Astrocyte (in vitro differentiated cells and primary cell): ENCODE data around the gene MTNR1A. TPM values are rescaled to one million over a fixed set of nuclear protein-coding genes. Genes with fewer than 3 reads are reported as not detected.

Experiments used
- DNase-seq: peaks from one replicate; pipeline ENCODE4 v3.0.0-alpha.2; 2010; ENCODE audit warnings: low read depth
- FAIRE-seq: peaks from 2 replicates; lab custom pipeline; 2011; peaks lifted over from hg19 to GRCh38; lab: Jason Lieb, UNC
- H2AFZ ChIP-seq: 2 replicates; pipeline ENCODE4 v1.6.0; 2012; ENCODE audit warnings: low read depth, low read length, inconsistent platforms
- H3K27ac ChIP-seq: 2 replicates; pipeline ENCODE4 v1.5.1; 2011; ENCODE audit warnings: low read depth, low read length, inconsistent platforms
- H3K27me3 ChIP-seq: 2 replicates; pipeline ENCODE4 v1.6.0; 2011; ENCODE audit warnings: low read length, inconsistent platforms; ENCODE audit not compliant: insufficient read depth
- H3K36me3 ChIP-seq: 2 replicates; pipeline ENCODE4 v1.5.1; 2011; ENCODE audit warnings: low read length, inconsistent platforms; ENCODE audit not compliant: insufficient read depth
- H3K4me1 ChIP-seq: 2 replicates; pipeline ENCODE4 v1.5.1; 2011; ENCODE audit warnings: low read length, inconsistent platforms; ENCODE audit not compliant: insufficient read depth
- H3K4me2 ChIP-seq: 2 replicates; pipeline ENCODE4 v1.6.0; 2012; ENCODE audit warnings: low read length, inconsistent platforms
- H3K4me3 ChIP-seq: 2 replicates; pipeline ENCODE4 v1.5.1; 2011; ENCODE audit warnings: low read depth, mild to moderate bottlenecking, low read length, inconsistent platforms; ENCODE audit not compliant: insufficient read depth
- H3K79me2 ChIP-seq: 2 replicates; pipeline ENCODE4 v1.6.0; 2012; ENCODE audit warnings: mild to moderate bottlenecking, low read length, inconsistent platforms; ENCODE audit not compliant: insufficient read depth
- H3K9ac ChIP-seq: 2 replicates; pipeline ENCODE4 v1.6.0; 2012; ENCODE audit warnings: mild to moderate bottlenecking, low read length, inconsistent platforms
- H3K9me3 ChIP-seq: 2 replicates; pipeline ENCODE4 v1.5.1; 2012; ENCODE audit warnings: low read depth, mild to moderate bottlenecking, low read length, inconsistent platforms; ENCODE audit not compliant: insufficient read depth
- H4K20me1 ChIP-seq: 2 replicates; pipeline ENCODE4 v1.6.0; 2012; ENCODE audit warnings: low read length, inconsistent platforms; ENCODE audit not compliant: insufficient read depth
- H3K27ac Mint-ChIP-seq: one replicate; pipeline ENCODE4 v1.8.0; 2021; ENCODE audit warnings: mild to moderate bottlenecking, mixed read lengths; ENCODE audit not compliant: unreplicated experiment
- H3K27me3 Mint-ChIP-seq: one replicate; pipeline ENCODE4 v1.8.0; 2021; ENCODE audit warnings: low read depth, mixed read lengths; ENCODE audit not compliant: unreplicated experiment
- H3K36me3 Mint-ChIP-seq: one replicate; pipeline ENCODE4 v1.8.0; 2021; ENCODE audit warnings: low read depth, mixed read lengths; ENCODE audit not compliant: unreplicated experiment
- H3K4me1 Mint-ChIP-seq: one replicate; pipeline ENCODE4 v1.8.0; 2021; ENCODE audit warnings: low read depth, mixed read lengths; ENCODE audit not compliant: unreplicated experiment
- H3K4me3 Mint-ChIP-seq: one replicate; pipeline ENCODE4 v1.8.0; 2021; ENCODE audit warnings: mild to moderate bottlenecking, moderate library complexity, mixed read lengths; ENCODE audit not compliant: unreplicated experiment
- H3K9me3 Mint-ChIP-seq: one replicate; pipeline ENCODE4 v1.8.0; 2021; ENCODE audit warnings: mild to moderate bottlenecking, mixed read lengths; ENCODE audit not compliant: unreplicated experiment
- EZH2 ChIP-seq: IDR thresholded peaks from 2 replicates; pipeline ENCODE4 v1.6.1; 2012; ENCODE audit warnings: mild to moderate bottlenecking, low read length, inconsistent platforms; ENCODE audit not compliant: insufficient read depth
- total RNA-seq: library from RNA; stranded (reverse); gene quantifications from 2 replicates; pipeline ENCODE4 v1.2.1, GENCODE V29; 2021
- TF ChIP-seq, protein P1 (sequence below): IDR thresholded peaks from 2 replicates; pipeline ENCODE4 v1.5.1; 2011; ENCODE audit warnings: low read depth, mild to moderate bottlenecking, inconsistent platforms, low read length, moderate library complexity; ENCODE audit not compliant: insufficient read depth

MTNR1A gene
- total RNA-seq, 1 donor from 2014 or later: 0.34 TPM

DNA sequence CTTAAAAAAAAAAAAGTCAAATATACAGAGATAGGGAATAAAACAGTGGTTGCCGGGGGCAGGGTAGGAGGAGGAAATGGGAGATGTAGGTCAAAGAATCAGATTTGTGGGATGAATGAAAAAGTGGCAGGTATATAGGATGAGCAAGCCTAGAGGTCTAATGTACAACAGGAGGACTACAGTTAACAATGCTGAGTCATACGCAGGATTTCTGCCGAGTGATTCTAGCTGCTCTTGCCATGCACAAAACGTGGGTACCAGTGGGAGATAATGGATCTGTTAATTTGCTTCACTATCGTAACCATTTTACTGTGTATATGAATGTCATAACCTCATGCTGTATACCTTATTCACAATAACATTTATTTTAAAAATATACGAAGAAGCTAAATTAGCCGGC is 10.7 kb upstream of the MTNR1A start:
- Mint-ChIP-seq H3K9me3 (no peaks in the 10 kb centered on the region), H3K4me3 (no peak overlapping the region), H3K27me3 (no peaks in the 10 kb centered on the region), H3K4me1 (peaks cover 6% of the 10 kb centered on the region), H3K27ac (no peak overlapping the region), H3K36me3 (peaks cover 2% of the 10 kb centered on the region)
- Histone ChIP-seq H3K4me3 (no peak overlapping the region), H3K4me1 (no peaks in the 10 kb centered on the region), H3K9me3 (no peaks in the 10 kb centered on the region), H4K20me1 (no peaks in the 10 kb centered on the region), H3K27me3 (no peaks in the 10 kb centered on the region), H3K9ac (no peak overlapping the region), H3K79me2 (no peaks in the 10 kb centered on the region), H3K27ac (no peak overlapping the region), H3K4me2 (no peak overlapping the region), H3K36me3 (no peaks in the 10 kb centered on the region), H2AFZ (no peak overlapping the region)
- no peak for FAIRE-seq
- TF ChIP-seq EZH2: no peak
- TF ChIP-seq, protein P1, sequence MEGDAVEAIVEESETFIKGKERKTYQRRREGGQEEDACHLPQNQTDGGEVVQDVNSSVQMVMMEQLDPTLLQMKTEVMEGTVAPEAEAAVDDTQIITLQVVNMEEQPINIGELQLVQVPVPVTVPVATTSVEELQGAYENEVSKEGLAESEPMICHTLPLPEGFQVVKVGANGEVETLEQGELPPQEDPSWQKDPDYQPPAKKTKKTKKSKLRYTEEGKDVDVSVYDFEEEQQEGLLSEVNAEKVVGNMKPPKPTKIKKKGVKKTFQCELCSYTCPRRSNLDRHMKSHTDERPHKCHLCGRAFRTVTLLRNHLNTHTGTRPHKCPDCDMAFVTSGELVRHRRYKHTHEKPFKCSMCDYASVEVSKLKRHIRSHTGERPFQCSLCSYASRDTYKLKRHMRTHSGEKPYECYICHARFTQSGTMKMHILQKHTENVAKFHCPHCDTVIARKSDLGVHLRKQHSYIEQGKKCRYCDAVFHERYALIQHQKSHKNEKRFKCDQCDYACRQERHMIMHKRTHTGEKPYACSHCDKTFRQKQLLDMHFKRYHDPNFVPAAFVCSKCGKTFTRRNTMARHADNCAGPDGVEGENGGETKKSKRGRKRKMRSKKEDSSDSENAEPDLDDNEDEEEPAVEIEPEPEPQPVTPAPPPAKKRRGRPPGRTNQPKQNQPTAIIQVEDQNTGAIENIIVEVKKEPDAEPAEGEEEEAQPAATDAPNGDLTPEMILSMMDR: no peak
- DNase-seq: no peak

- H3K4me2 ChIP-seq: no peak overlapping the region
- no peak overlapping the region for H2AFZ ChIP-seq
- no peaks in the 10 kb centered on the region for H3K4me1 ChIP-seq
- H3K9me3 ChIP-seq: no peaks in the 10 kb centered on the region
- FAIRE-seq (no peak), DNase-seq (no peak)
- Mint-ChIP-seq H3K27ac (no peak overlapping the region), H3K4me1 (peaks cover 2% of the 10 kb centered on the region), H3K27me3 (no peaks in the 10 kb centered on the region), H3K9me3 (peaks cover 2% of the 10 kb centered on the region), H3K36me3 (peaks cover 2% of the 10 kb centered on the region), H3K4me3 (no peak overlapping the region)
- H3K79me2 ChIP-seq: no peaks in the 10 kb centered on the region
- H3K27ac ChIP-seq: no peak overlapping the region
- no peaks in the 10 kb centered on the region for H3K36me3 ChIP-seq
- H3K27me3 ChIP-seq: no peaks in the 10 kb centered on the region
- H4K20me1 ChIP-seq: no peaks in the 10 kb centered on the region
- TF ChIP-seq, protein P1: no peak
- no peak for TF ChIP-seq EZH2
- no peak overlapping the region for H3K4me3 ChIP-seq
- no peak overlapping the region for H3K9ac ChIP-seq
These were observed 8.4 kb upstream of the MTNR1A start for GRCh38 chr4:186563761-186564160.

- Mint-ChIP-seq H3K4me3 (no peak overlapping the region), H3K27me3 (no peaks in the 10 kb centered on the region), H3K36me3 (no peaks in the 10 kb centered on the region), H3K9me3 (peaks cover 2% of the 10 kb centered on the region), H3K4me1 (peaks cover 16% of the 10 kb centered on the region), H3K27ac (no peak overlapping the region)
- DNase-seq: no peak
- H3K9me3 ChIP-seq: no peaks in the 10 kb centered on the region
- no peaks in the 10 kb centered on the region for H3K36me3 ChIP-seq
- no peaks in the 10 kb centered on the region for H3K79me2 ChIP-seq
- H2AFZ ChIP-seq: no peak overlapping the region
- no peak for FAIRE-seq
- peaks cover 7% of the 10 kb centered on the region for H3K4me1 ChIP-seq
- H3K9ac ChIP-seq: no peak overlapping the region
- no peak for TF ChIP-seq EZH2
- TF ChIP-seq, protein P1: no peak
- no peaks in the 10 kb centered on the region for H3K27me3 ChIP-seq
- no peak overlapping the region for H3K27ac ChIP-seq
- H4K20me1 ChIP-seq: no peaks in the 10 kb centered on the region
- no peak overlapping the region for H3K4me2 ChIP-seq
- no peak overlapping the region for H3K4me3 ChIP-seq
These were observed 6.4 kb upstream of the MTNR1A start for GRCh38 chr4:186561748-186562147.
